Measurements from ENCODE around the gene RRAS. TPM values are rescaled to one million over a fixed set of nuclear protein-coding genes. Genes with fewer than 3 reads are reported as not detected.

The RRAS gene
- total RNA-seq, 1 donor, result 52.4 TPM

DNA sequence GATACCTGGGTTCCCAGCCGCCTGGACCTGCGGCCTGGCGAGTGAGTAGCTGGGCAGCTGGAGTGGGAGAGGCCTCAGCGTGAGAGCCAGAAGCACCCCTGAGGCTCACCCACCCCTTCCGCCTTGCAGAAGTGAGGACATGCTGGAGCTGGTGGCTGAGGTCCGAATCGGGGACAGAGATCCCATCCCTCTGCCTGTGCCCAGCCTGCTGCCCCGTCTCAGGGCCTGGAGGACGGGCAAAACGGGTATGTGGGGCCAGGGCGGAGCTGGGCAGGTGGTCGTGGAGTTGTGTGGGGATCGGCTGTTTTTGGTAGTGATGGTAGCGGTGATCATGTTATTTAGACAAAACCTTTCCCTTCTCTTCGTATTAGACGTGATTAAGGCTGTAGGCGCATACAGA lies 6.6 kb upstream of the RRAS start:
- H3K4me3 ChIP-seq (ENCODE audit: low read depth, low read length), result no peak overlapping the region
- no peak for DNase-seq (ENCODE audit: low read depth)
- TF ChIP-seq, protein P1, sequence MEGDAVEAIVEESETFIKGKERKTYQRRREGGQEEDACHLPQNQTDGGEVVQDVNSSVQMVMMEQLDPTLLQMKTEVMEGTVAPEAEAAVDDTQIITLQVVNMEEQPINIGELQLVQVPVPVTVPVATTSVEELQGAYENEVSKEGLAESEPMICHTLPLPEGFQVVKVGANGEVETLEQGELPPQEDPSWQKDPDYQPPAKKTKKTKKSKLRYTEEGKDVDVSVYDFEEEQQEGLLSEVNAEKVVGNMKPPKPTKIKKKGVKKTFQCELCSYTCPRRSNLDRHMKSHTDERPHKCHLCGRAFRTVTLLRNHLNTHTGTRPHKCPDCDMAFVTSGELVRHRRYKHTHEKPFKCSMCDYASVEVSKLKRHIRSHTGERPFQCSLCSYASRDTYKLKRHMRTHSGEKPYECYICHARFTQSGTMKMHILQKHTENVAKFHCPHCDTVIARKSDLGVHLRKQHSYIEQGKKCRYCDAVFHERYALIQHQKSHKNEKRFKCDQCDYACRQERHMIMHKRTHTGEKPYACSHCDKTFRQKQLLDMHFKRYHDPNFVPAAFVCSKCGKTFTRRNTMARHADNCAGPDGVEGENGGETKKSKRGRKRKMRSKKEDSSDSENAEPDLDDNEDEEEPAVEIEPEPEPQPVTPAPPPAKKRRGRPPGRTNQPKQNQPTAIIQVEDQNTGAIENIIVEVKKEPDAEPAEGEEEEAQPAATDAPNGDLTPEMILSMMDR (IDR thresholded peaks at IDR 0.05; ENCODE audit: insufficient read depth, low read length), result no peak

DNA sequence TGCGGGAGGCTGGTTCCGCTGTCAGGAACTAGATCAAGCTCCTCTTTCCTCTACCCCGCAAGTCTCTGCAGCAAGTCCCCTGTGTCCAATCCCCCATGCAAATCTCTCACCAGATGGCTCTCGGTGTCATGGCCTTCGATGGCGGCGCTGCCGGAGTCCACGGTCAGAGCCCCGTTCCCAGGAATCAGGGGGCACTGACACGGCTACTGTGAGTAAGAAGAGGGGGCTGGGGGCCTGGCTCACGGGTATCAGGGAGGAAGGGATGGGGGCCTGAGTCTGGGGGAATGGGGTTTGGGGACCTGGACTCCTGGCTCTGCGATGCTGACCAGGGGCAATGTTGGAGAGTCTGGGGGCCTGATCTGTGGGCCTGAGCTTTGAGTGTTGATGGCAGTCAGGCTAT lies 6.1 kb upstream of the RRAS start:
- DNase-seq (ENCODE audit: low read depth), result no peak
- no peak overlapping the region for H3K4me3 ChIP-seq (ENCODE audit: low read depth, low read length)
- TF ChIP-seq, protein P1 (IDR thresholded peaks at IDR 0.05; ENCODE audit: insufficient read depth, low read length), result no peak

DNA sequence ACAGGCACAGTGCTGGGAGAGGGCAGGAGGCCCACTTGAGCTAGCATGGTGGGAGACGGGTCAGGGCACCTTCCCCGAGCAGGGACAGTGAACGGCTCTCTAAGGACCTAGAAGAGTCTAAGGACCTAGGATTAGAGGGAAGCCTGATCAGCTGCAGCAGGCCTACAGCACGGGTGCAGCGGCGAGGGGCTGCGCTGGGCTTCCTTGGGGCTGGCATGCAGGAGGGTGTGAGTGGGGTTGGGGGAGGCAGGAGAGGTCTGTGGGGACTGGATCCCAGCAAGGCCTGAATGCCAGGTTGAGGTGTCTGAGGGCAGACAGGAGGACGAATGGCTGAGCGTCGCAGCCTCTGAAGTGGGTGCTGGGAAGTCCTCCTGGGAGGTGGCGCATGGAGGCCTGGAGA lies 5.6 kb upstream of the RRAS start:
- no peak for DNase-seq (ENCODE audit: low read depth)
- TF ChIP-seq, protein P1 (IDR thresholded peaks at IDR 0.05; ENCODE audit: insufficient read depth, low read length), result no peak
- no peak overlapping the region for H3K4me3 ChIP-seq (ENCODE audit: low read depth, low read length)

DNA sequence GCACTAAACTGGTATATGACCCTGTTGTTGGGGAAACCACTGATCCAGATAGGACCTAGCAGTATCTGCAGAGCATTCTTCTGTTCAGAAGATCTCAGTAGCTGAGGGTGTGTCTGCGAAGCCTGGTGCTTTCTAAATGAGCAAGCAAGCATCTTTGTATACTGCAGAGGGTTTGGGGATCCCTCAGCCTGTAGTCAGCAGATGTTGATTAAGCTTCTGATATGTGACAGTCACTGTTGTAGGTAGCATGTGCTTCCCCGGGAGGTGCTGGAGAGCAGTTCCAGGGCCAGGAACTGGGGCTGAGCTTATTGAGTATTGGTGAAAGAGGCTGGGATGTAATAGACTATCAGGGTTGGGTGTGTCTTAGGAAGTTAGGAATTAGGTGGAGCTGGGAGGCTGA lies 3.5 kb upstream of the RRAS start:
- no peak for DNase-seq (ENCODE audit: low read depth)
- H3K4me3 ChIP-seq (ENCODE audit: low read depth, low read length), result peak overlapping the region; percentile 98
- TF ChIP-seq, protein P1 (IDR thresholded peaks at IDR 0.05; ENCODE audit: insufficient read depth, low read length), result no peak

DNA sequence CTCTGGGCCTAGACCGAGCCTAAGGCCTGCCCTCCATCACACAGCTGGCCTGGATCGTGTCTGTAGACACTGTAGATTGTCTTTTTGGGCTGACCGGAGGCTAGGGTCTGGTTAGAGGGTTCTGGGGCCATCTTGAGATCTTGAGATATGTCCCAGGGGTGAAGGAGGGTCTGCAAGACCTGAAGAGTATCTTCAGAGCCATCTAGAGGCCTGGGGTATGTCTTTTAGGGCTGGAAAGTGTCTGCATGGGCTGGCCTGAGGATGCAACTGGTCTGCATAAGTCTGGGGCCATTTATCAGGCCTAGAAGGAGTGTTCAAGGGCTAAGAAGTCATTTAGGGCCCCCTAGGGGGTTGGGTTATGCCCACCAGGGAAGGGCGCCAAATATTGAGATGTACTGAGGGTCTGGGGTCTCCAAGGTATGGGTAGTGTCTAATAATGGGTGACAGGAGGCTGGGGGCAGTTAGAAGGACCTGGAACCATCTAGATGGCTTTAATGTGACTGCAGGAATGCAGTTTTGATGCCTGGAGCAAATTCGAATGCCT lies 2.6 kb upstream of the RRAS start:
- H3K4me3 ChIP-seq (ENCODE audit: low read depth, low read length), result peak overlapping the region; percentile 98
- DNase-seq (ENCODE audit: low read depth), result no peak
- TF ChIP-seq, protein P1 (IDR thresholded peaks at IDR 0.05; ENCODE audit: insufficient read depth, low read length), result no peak

DNA sequence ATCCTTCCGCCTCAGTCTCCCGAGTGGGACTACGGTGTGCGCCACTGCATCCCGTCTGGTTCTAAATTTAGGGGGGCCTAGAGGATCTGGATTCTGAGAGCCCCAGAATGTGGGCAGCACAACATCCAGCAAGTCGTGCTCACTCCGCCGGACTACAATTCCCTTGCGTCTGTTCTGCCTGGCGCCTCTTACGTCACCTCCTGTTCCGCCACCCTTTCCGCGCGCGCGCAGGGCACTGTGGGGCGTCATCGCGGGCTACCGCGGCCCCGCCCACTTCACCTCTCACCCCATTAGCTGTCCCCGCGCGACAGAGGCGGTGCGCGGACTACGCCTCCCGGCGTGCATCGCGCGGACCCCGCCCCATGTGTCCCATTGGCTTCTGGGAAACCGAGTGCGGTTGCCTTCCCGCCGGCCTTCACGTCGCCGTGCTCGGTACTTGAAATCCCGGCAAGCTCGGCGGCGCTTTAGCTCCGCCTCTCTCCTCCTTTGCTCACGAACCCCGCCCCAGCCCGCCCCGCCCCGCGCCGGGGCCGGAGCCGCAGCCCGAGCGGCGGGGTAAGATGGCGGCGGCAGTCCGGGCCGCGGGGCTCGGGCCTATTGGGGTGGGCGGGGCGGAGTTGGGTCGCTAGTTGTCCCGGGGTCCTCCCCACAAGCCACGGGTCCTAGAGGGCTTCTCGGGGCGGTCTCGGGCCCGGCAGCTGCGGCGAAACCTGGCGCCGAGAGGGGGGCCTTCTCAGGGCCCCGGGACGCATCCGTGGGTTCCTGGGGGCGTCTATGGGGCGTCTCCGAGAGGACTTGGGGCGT lies 1.9 kb upstream of the RRAS start, which contains the start of gene SCAF1:
SCAF1 (plus strand) TSS at position 522 of the 804 bp plus-strand sequence. CDS start 2,818 bp downstream, outside the sequence.
- H3K4me3 ChIP-seq (ENCODE audit: low read depth, low read length), result peak within 1 kb of the TSS; percentile 98
- DNase-seq (ENCODE audit: low read depth), result peak; percentile 99
- TF ChIP-seq, protein P1 (IDR thresholded peaks at IDR 0.05; ENCODE audit: insufficient read depth, low read length), result no peak

All from fibroblast of the aortic adventitia (primary cell).